Kidney (tissue), 14 donors: ENCODE results near the gene PLA2G4E. TPM values are rescaled to one million over a fixed set of nuclear protein-coding genes. Genes with fewer than 3 reads are reported as not detected.
A peak's percentile ranks its signal among the peaks of the same experiment; 100 is the strongest.

ENCODE experiments used
- DNase-seq, 5 donors: peaks; one replicate each; pipeline ENCODE4 v3.0.0-alpha.2; 2013 to 2020
- FAIRE-seq: peaks from 2 replicates; lab custom pipeline; 2012; peaks lifted over from hg19 to GRCh38; lab: Jason Lieb, UNC
- H3K27ac ChIP-seq, 2 donors: one replicate each; pipeline ENCODE4 v1.7.0; 2013; ENCODE audit warnings: low read depth in 2 of 2, low read length in 2 of 2, inconsistent platforms in 1 of 2
- H3K27me3 ChIP-seq: one replicate; pipeline ENCODE4 v1.7.1; 2013; ENCODE audit warnings: low read length, inconsistent platforms; ENCODE audit not compliant: control insufficient read depth, insufficient read depth
- H3K36me3 ChIP-seq, 3 donors: one replicate each; pipeline versions ENCODE4 v1.7.0 to v1.7.1; 2013; ENCODE audit warnings: low read length in 3 of 3, control low read depth in 1 of 3, inconsistent platforms in 1 of 3; ENCODE audit not compliant: insufficient read depth in 3 of 3, control insufficient read depth in 2 of 3
- H3K4me1 ChIP-seq, 3 donors: one replicate each; pipeline versions ENCODE4 v1.7.0 to v1.7.1; 2013; ENCODE audit warnings: low read length in 3 of 3, inconsistent platforms in 1 of 3, low read depth in 1 of 3; ENCODE audit not compliant: control insufficient read depth in 2 of 3, insufficient read depth in 2 of 3
- H3K4me3 ChIP-seq, 3 donors: one replicate each; pipeline versions ENCODE4 v1.7.0 to v1.8.1; 2013; ENCODE audit warnings: low read length in 3 of 3, control low read depth in 1 of 3, inconsistent platforms in 1 of 3
- H3K9ac ChIP-seq, 3 donors: one replicate each; pipeline versions ENCODE4 v1.7.0 to v1.7.1; 2013; ENCODE audit warnings: low read length in 3 of 3, control low read depth in 1 of 3, inconsistent platforms in 1 of 3
- H3K9me3 ChIP-seq, 3 donors: one replicate each; pipeline versions ENCODE4 v1.7.0 to v1.7.1; 2013; ENCODE audit warnings: low read length in 3 of 3, control low read depth in 1 of 3, inconsistent platforms in 1 of 3; ENCODE audit not compliant: control insufficient read depth in 2 of 3, insufficient read depth in 1 of 3
- CTCF ChIP-seq: IDR thresholded peaks from 3 replicates; pipeline ENCODE4 v1.5.1; 2012; ENCODE audit warnings: mild to moderate bottlenecking, moderate library complexity, borderline replicate concordance; ENCODE audit not compliant: insufficient read depth; ENCODE audit errors: extremely low read depth
- intact Hi-C: fragments of 100-400 bp; cut with DNase I; formaldehyde crosslinking; loops from one replicate; pipeline ENCODE4 v1.11.1; 2022
- polyA plus RNA-seq: library from polyadenylated mRNA; stranded (reverse); fragments of 350-450 nt; fragmentation: Illumina TruSeq; extraction: RNeasy Lipid Tissue Mini Kit (QIAGEN cat#74804); gene quantifications from one replicate; pipeline ENCODE4 v1.2.3, GENCODE V29; 2014; ENCODE audit warnings: low read depth, low replicate concordance; ENCODE audit not compliant: insufficient read depth
- total RNA-seq: library from RNA; stranded (reverse); fragmentation: NEBNext Ultra II Directional; extraction: Animal tissue kit (Norgen Biotek cat#: 25700); gene quantifications from one replicate; pipeline ENCODE4 v1.2.1, GENCODE V29; 2021
- donor health status: control.
- donor health status: control.
- donor health status: control.
- donor health status: control.
- donor health status: control.
- donor health status: DM: yes; HTN: yes; CAD: no.
- donor health status: Normal renal cell carcinoma (clear cell type).

Gene PLA2G4E
- total and polyA plus RNA-seq, 2 donors from 2014 or later = not detected

DNA sequence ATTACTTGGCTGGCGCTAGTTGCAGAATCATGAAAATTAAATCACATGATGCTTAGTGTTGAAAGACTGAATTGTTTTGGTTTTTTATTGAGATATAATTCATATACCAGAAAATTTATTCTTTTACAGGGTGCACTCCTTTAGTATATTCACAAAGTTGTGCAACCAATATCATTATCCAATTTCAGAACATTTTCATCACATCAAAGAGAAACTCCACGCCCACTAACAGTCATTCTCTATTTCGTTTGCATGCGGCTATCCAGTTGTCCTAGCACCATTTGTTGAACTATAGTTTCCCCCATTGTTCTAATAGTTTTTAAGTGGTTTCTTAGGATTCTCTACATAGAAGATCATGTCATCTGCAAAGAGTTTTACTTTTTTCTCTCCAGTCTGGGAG lies 52.1 kb downstream of the PLA2G4E start:
- Histone ChIP-seq H3K9ac (no peak overlapping the region), H3K9me3 (no peaks in the 10 kb centered on the region), H3K27ac (no peak overlapping the region), H3K4me1 (peaks cover 0 to 22% (median 0%) of the 10 kb centered on the region in 3 donors), H3K27me3 (no peaks in the 10 kb centered on the region), H3K4me3 (peak overlapping the region in 1 of 3 donors; percentile 17), H3K36me3 (no peaks in the 10 kb centered on the region)
- intact Hi-C loops = no loop called here
- DNase-seq (no peak), FAIRE-seq (no peak)
- no peak for TF ChIP-seq CTCF

GRCh38 chr15:41967506-41968206 lies 53.2 kb downstream of the PLA2G4E start:
- no peaks in the 10 kb centered on the region for H3K27me3 ChIP-seq
- peak overlapping the region in 1 of 2 donors; percentile 71 for H3K27ac ChIP-seq
- DNase-seq = no peak
- H3K9ac ChIP-seq = peak overlapping the region in 1 of 3 donors; percentile 44
- intact Hi-C loops = no loop called here
- H3K4me3 ChIP-seq = no peak overlapping the region
- no peak for TF ChIP-seq CTCF
- peaks cover 0 to 22% (median 0%) of the 10 kb centered on the region in 3 donors for H3K4me1 ChIP-seq
- no peaks in the 10 kb centered on the region for H3K9me3 ChIP-seq
- H3K36me3 ChIP-seq = no peaks in the 10 kb centered on the region
- FAIRE-seq = no peak

DNA sequence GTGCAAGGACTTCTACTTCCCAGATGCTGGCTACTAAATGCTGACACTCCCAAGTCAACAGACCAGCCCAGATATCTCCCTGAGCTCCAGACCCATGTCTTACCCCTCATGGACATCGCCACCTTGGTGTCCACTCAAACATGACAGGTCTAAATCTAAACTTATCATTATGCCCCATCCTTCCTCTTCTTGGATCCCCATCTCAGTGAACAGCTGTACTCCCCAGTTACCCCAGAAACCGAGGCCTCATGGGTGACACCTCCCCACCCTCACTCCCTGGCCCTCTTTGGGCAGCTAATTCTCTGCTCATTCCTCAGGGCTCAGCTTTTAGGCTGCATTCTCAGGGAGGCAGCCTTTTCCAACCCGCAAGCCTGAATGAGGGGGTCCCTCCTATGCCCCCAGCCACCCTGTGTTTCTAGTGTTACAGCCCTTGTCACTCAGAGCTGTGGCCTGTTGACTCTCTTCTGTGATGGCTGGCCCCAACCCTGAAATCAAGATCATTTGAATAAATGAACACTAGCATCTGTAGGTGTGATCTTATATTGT lies 53.8 kb downstream of the PLA2G4E start:
- H3K36me3 ChIP-seq = no peaks in the 10 kb centered on the region
- DNase-seq (no peak), FAIRE-seq (no peak)
- H3K27me3 ChIP-seq = no peaks in the 10 kb centered on the region
- intact Hi-C loops = no loop called here
- no peak overlapping the region for H3K27ac ChIP-seq
- H3K9ac ChIP-seq = no peak overlapping the region
- H3K9me3 ChIP-seq = no peaks in the 10 kb centered on the region
- no peak overlapping the region for H3K4me3 ChIP-seq
- H3K4me1 ChIP-seq = peaks cover 0 to 22% (median 0%) of the 10 kb centered on the region in 3 donors
- no peak for TF ChIP-seq CTCF
